IMR-90 (cell line): ENCODE measurements around the gene PON2. TPM values are rescaled to one million over a fixed set of nuclear protein-coding genes. Genes with fewer than 3 reads are reported as not detected.
"Not testable (repeated sequence)": the region's sequence is repeated elsewhere in the genome, so short reads cannot be mapped to it uniquely, and the experiment has no call there.

ENCODE experiments used
- ATAC-seq: fragments of 200-7000 bp; cut with Tn5 transposase; 2 replicates; pipeline ENCODE4 v1.9.1; 2020; ENCODE audit warnings: low read depth, mild to moderate bottlenecking, moderate library complexity
- BruUV-seq: library from RNA; stranded (reverse); fragments of 400-500 nt; replicated peaks from 2 replicates; lab custom pipeline; 2021; lab: Mats Ljungman, UMichigan
- CTCF ChIA-PET: fragments of 300-600 bp; formaldehyde crosslinking; extraction: SDS; loops from one replicate; lab custom pipeline; 2021; ENCODE audit warnings: antibody characterized with exemption; lab: Yijun Ruan, JAX
- POLR2A ChIA-PET: fragments of 300-600 bp; sonication (Branson Sonifier 250); formaldehyde crosslinking; loops from one replicate; lab custom pipeline; 2022; ENCODE audit warnings: antibody characterized with exemption; ENCODE audit not compliant: unreplicated experiment; lab: Charles Lee
- DNase-seq: peaks from one replicate; pipeline ENCODE4 v3.0.0; 2013
- H2AFZ ChIP-seq: replicated peaks from 2 replicates; pipeline ENCODE3; 2013; ENCODE audit warnings: low read length, mild to moderate bottlenecking; ENCODE audit not compliant: poor library complexity
- H2AK5ac ChIP-seq: 2 replicates; pipeline ENCODE4 v1.6.1; 2013; ENCODE audit warnings: low read depth, low read length, inconsistent platforms
- H2AK9ac ChIP-seq: replicated peaks from 2 replicates; pipeline ENCODE3; 2013; ENCODE audit warnings: mild to moderate bottlenecking, low read depth, low read length, moderate library complexity; ENCODE audit not compliant: poor library complexity
- H2BK120ac ChIP-seq: 2 replicates; pipeline ENCODE4 v1.6.1; 2013; ENCODE audit warnings: low read depth, low read length, inconsistent platforms
- H2BK15ac ChIP-seq: 3 replicates; pipeline ENCODE4 v1.6.1; 2013; ENCODE audit warnings: low read depth, low read length, inconsistent platforms
- H2BK20ac ChIP-seq: 2 replicates; pipeline ENCODE4 v1.6.1; 2013; ENCODE audit warnings: low read depth, mild to moderate bottlenecking, inconsistent platforms, low read length, moderate library complexity
- H2BK5ac ChIP-seq: 2 replicates; pipeline ENCODE4 v1.6.1; 2013; ENCODE audit warnings: mild to moderate bottlenecking, low read depth, low read length, inconsistent platforms; ENCODE audit not compliant: poor library complexity, severe bottlenecking
- H3K14ac ChIP-seq: replicated peaks from 2 replicates; pipeline ENCODE4 v1.6.1; 2013; ENCODE audit warnings: low read depth, low read length, inconsistent platforms
- H3K18ac ChIP-seq: 2 replicates; pipeline ENCODE4 v1.6.1; 2013; ENCODE audit warnings: low read depth, low read length, control low read depth
- H3K23ac ChIP-seq: 2 replicates; pipeline ENCODE4 v1.6.1; 2013; ENCODE audit warnings: low read depth, low read length, inconsistent platforms
- H3K27ac ChIP-seq: 2 replicates; pipeline ENCODE4 v1.5.1; 2013; ENCODE audit warnings: mild to moderate bottlenecking, control low read depth, low read length; ENCODE audit not compliant: insufficient read depth
- H3K27me3 ChIP-seq: 2 replicates; pipeline ENCODE4 v1.6.1; 2013; ENCODE audit warnings: low read length; ENCODE audit not compliant: control insufficient read depth, insufficient read depth
- H3K36me3 ChIP-seq: 2 replicates; pipeline ENCODE4 v1.6.1; 2013; ENCODE audit warnings: low read length, mixed read lengths; ENCODE audit not compliant: control insufficient read depth, insufficient read depth
- H3K4ac ChIP-seq: 2 replicates; pipeline ENCODE4 v1.6.1; 2013; ENCODE audit warnings: low read depth, low read length, inconsistent platforms
- H3K4me1 ChIP-seq: 2 replicates; pipeline ENCODE4 v1.6.1; 2013; ENCODE audit warnings: low read length, mixed read lengths; ENCODE audit not compliant: control insufficient read depth, insufficient read depth
- H3K4me2 ChIP-seq: 2 replicates; pipeline ENCODE4 v1.6.1; 2013; ENCODE audit warnings: low read depth, mild to moderate bottlenecking, control low read depth, low read length, moderate library complexity
- H3K4me3 ChIP-seq: 2 replicates; pipeline ENCODE4 v1.5.1; 2013; ENCODE audit warnings: low read depth, mild to moderate bottlenecking, control low read depth, low read length, moderate library complexity; ENCODE audit not compliant: insufficient read depth
- H3K56ac ChIP-seq: 2 replicates; pipeline ENCODE4 v1.6.1; 2013; ENCODE audit warnings: low read length, inconsistent platforms; ENCODE audit not compliant: insufficient read depth; ENCODE audit errors: extremely low read depth
- H3K79me1 ChIP-seq, 2 experiments: 2 replicates each; pipeline ENCODE4 v1.6.1; 2013; ENCODE audit warnings: low read length in 2 of 2, inconsistent platforms in 1 of 2, low read depth in 1 of 2
- H3K9ac ChIP-seq: 2 replicates; pipeline ENCODE4 v1.6.1; 2013; ENCODE audit warnings: low read depth, low read length, control low read depth
- H3K9me1 ChIP-seq: 2 replicates; pipeline ENCODE4 v1.6.1; 2013; ENCODE audit warnings: low read length, inconsistent platforms; ENCODE audit not compliant: insufficient read depth
- H3K9me3 ChIP-seq: 2 replicates; pipeline ENCODE4 v1.6.1; 2013; ENCODE audit warnings: low read length; ENCODE audit not compliant: control insufficient read depth, insufficient read depth
- H4K20me1 ChIP-seq: 2 replicates; pipeline ENCODE4 v1.6.1; 2013; ENCODE audit warnings: low read length, inconsistent platforms; ENCODE audit not compliant: insufficient read depth
- H4K5ac ChIP-seq: 2 replicates; pipeline ENCODE4 v1.6.1; 2013; ENCODE audit warnings: mild to moderate bottlenecking, low read depth, low read length, control low read depth
- H4K8ac ChIP-seq, 2 experiments: 2 replicates each; pipeline ENCODE4 v1.6.1; 2013; ENCODE audit warnings: low read depth in 2 of 2, low read length in 2 of 2, control low read depth in 1 of 2, inconsistent platforms in 1 of 2
- H4K91ac ChIP-seq: 2 replicates; pipeline ENCODE4 v1.6.1; 2013; ENCODE audit warnings: low read depth, low read length, inconsistent platforms; ENCODE audit not compliant: insufficient read depth
- CEBPB ChIP-seq: IDR thresholded peaks from 2 replicates; pipeline ENCODE4 v1.6.1; 2012; ENCODE audit warnings: low read depth, low read length, improper control_type of control experiment
- CHD1 ChIP-seq: IDR thresholded peaks from 2 replicates; pipeline ENCODE4 v1.6.1; 2012; ENCODE audit warnings: low read depth, low read length, improper control_type of control experiment
- FOS ChIP-seq: fragments of 150-350 bp; IDR thresholded peaks from 2 replicates; pipeline ENCODE4 v1.6.1; 2016; ENCODE audit warnings: low read depth, low read length
- MAFK ChIP-seq: IDR thresholded peaks from 2 replicates; pipeline ENCODE4 v1.6.1; 2012; ENCODE audit warnings: low read depth, low read length, improper control_type of control experiment
- NFE2L2 ChIP-seq: fragments of 150-350 bp; IDR thresholded peaks from 2 replicates; pipeline ENCODE4 v1.6.1; 2016; ENCODE audit warnings: low read depth, mild to moderate bottlenecking, low read length
- POLR2A ChIP-seq: IDR thresholded peaks from 2 replicates; pipeline ENCODE4 v1.6.1; 2012; ENCODE audit warnings: mild to moderate bottlenecking, low read depth, low read length
- RAD21 ChIP-seq: IDR thresholded peaks from 2 replicates; pipeline ENCODE4 v1.6.1; 2012; ENCODE audit warnings: low read length, improper control_type of control experiment
- RCOR1 ChIP-seq: IDR thresholded peaks from 2 replicates; pipeline ENCODE4 v1.6.1; 2012; ENCODE audit warnings: mild to moderate bottlenecking, low read length, improper control_type of control experiment; ENCODE audit not compliant: insufficient replicate concordance
- RFX5 ChIP-seq: IDR thresholded peaks from 2 replicates; pipeline ENCODE4 v1.8.0; 2012; ENCODE audit warnings: low read depth, mild to moderate bottlenecking, low read length, moderate library complexity
- SMC3 ChIP-seq: fragments of 150-350 bp; IDR thresholded peaks from 2 replicates; pipeline ENCODE4 v1.6.1; 2016; ENCODE audit warnings: low read depth, mild to moderate bottlenecking, antibody characterized with exemption, low read length, moderate library complexity
- WGBS, 2 experiments: methylation state at CpG; one replicate each; pipeline versions ENCODE4 v1.1.5 to v1.1.7; 2013; ENCODE audit warnings: missing lambda C conversion rate in 2 of 2; ENCODE audit not compliant: insufficient read length in 1 of 2; ENCODE audit errors: extremely low coverage in 2 of 2; 5-methylcytosine and 5-hydroxymethylcytosine counted together
- dilution Hi-C: fragments of 300-500 bp; cut with HindIII; formaldehyde crosslinking; loops from one replicate; pipeline ENCODE4 v1.14.3; 2018; ENCODE audit warnings: low sequenced_read_pairs; ENCODE audit not compliant: unreplicated experiment
- in situ Hi-C: fragments of 300-500 bp; cut with MboI; formaldehyde crosslinking; loops from 3 replicates; pipeline ENCODE4 v1.14.3; 2019; ENCODE audit warnings: low sequenced_read_pairs, inconsistent platforms, mixed read lengths
- intact Hi-C: fragments of 100-400 bp; cut with micrococcal nuclease; formaldehyde crosslinking; loops from 2 replicates; pipeline ENCODE4 v1.10.0; 2022
- polyA plus RNA-seq, 3 experiments: library from polyadenylated mRNA; depleted of rRNA; stranded (reverse); fragments of >200 nt; gene quantifications; 2 replicates each; pipeline ENCODE4 v1.2.3, GENCODE V29; 2012; ENCODE audit warnings: low replicate concordance in 1 of 3
- total RNA-seq: library from RNA; depleted of rRNA; stranded (reverse); fragments of >200 nt; gene quantifications from 2 replicates; pipeline ENCODE4 v1.2.3, GENCODE V29; 2012
- TF ChIP-seq, protein P1 (sequence below): conservative IDR thresholded peaks from 2 replicates; pipeline ENCODE4 v1.5.1; 2012; ENCODE audit warnings: mild to moderate bottlenecking, low read depth, low read length, improper control_type of control experiment

Gene PON2
- total and polyA plus RNA-seq, 2 of the 4 experiments (the other 2 are of a cell fraction), result 36.2 to 65.7 TPM

DNA sequence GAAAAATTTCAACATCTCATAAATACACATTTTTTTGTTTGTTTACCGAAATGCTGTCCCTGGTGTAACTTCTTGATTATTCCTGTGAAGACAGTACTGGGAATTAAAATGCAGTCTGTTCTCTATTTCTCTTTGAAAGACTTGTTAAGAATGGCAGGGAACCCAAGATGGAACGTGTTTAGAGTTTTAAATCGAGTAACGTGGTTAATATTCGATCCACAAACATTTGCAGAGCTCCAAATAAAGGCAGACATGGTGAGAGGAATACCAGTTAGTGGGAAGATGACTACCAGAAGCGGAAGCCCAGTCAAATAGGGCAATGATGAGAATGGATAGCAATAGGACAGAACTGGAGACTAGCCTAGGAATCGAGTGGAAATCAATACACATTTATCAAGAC, 45.3 kb downstream of the PON2 start:
- H4K8ac ChIP-seq, result no peak overlapping the region
- dilution Hi-C loops (no loop called here), intact Hi-C loops (no loop called here), in situ Hi-C loops (no loop called here)
- H2BK20ac ChIP-seq, result no peak overlapping the region
- H2BK5ac ChIP-seq, result no peak overlapping the region
- H3K4me3 ChIP-seq, result no peak overlapping the region
- no peak overlapping the region for H3K4ac ChIP-seq
- no peak for DNase-seq
- no peaks in the 10 kb centered on the region for H3K9me3 ChIP-seq
- no peak overlapping the region for H3K4me2 ChIP-seq
- no TSS peak for BruUV-seq
- H3K79me1 ChIP-seq, result no peaks in the 10 kb centered on the region
- H2AK9ac ChIP-seq, result no peak overlapping the region
- WGBS, 2 experiments, result 45% methylated on average over 2 of the region's 7 CpGs; no CpG with 5 or more reads in 1 of the 2 experiments
- H2BK15ac ChIP-seq, result no peak overlapping the region
- CTCF ChIA-PET, result no interaction called here
- no peak overlapping the region for H2AFZ ChIP-seq
- H3K27ac ChIP-seq, result no peak overlapping the region
- no peak overlapping the region for H3K23ac ChIP-seq
- no peak overlapping the region for H3K56ac ChIP-seq
- no peak for TF ChIP-seq RAD21
- TF ChIP-seq RFX5, result no peak
- TF ChIP-seq RCOR1, result no peak
- TF ChIP-seq POLR2A, result no peak
- TF ChIP-seq CHD1, result no peak
- TF ChIP-seq MAFK, result no peak
- no peak for TF ChIP-seq NFE2L2
- TF ChIP-seq, protein P1, sequence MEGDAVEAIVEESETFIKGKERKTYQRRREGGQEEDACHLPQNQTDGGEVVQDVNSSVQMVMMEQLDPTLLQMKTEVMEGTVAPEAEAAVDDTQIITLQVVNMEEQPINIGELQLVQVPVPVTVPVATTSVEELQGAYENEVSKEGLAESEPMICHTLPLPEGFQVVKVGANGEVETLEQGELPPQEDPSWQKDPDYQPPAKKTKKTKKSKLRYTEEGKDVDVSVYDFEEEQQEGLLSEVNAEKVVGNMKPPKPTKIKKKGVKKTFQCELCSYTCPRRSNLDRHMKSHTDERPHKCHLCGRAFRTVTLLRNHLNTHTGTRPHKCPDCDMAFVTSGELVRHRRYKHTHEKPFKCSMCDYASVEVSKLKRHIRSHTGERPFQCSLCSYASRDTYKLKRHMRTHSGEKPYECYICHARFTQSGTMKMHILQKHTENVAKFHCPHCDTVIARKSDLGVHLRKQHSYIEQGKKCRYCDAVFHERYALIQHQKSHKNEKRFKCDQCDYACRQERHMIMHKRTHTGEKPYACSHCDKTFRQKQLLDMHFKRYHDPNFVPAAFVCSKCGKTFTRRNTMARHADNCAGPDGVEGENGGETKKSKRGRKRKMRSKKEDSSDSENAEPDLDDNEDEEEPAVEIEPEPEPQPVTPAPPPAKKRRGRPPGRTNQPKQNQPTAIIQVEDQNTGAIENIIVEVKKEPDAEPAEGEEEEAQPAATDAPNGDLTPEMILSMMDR, result no peak
- no peak for TF ChIP-seq SMC3
- TF ChIP-seq CEBPB, result no peak
- no peak for TF ChIP-seq FOS
- no peak overlapping the region for H4K91ac ChIP-seq
- H3K14ac ChIP-seq, result no peak overlapping the region
- ATAC-seq, result no peak
- no peak overlapping the region for H3K18ac ChIP-seq
- H3K27me3 ChIP-seq, result no peaks in the 10 kb centered on the region
- H4K20me1 ChIP-seq, result no peaks in the 10 kb centered on the region
- H3K9ac ChIP-seq, result no peak overlapping the region
- H3K4me1 ChIP-seq, result no peaks in the 10 kb centered on the region
- H2BK120ac ChIP-seq, result no peak overlapping the region
- H3K9me1 ChIP-seq, result no peaks in the 10 kb centered on the region
- no peaks in the 10 kb centered on the region for H3K36me3 ChIP-seq
- POLR2A ChIA-PET, result no interaction called here
- no peak overlapping the region for H4K5ac ChIP-seq
- H2AK5ac ChIP-seq, result no peak overlapping the region

DNA sequence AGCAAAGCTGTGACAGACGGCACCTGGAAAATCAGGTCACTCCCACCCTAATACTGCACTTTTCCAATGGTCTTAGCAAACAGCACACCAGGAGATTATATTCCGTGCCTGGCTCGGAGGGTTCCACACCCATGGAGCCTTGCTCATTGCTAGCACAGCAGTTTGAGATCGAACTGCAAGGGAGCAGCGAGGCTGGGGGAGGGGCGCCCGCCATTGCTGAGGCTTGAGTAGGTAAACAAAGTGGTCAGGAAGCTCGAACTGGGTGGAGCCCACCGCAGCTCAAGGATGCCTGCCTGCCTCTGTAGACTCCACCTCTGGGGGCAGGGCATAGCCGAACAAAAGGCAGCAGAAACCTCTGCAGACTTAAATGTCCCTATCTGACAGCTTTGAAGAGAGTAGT, 55.4 kb downstream of the PON2 start:
- H4K91ac ChIP-seq, H4K8ac ChIP-seq, H3K27ac ChIP-seq, BruUV-seq, in situ Hi-C loops, dilution Hi-C loops, H3K9ac ChIP-seq, H2AK9ac ChIP-seq, CTCF ChIA-PET, H3K27me3 ChIP-seq, H2BK15ac ChIP-seq, H3K18ac ChIP-seq, H3K9me3 ChIP-seq, intact Hi-C loops, ATAC-seq, H3K23ac ChIP-seq, DNase-seq, H2BK20ac ChIP-seq, H3K9me1 ChIP-seq, H3K14ac ChIP-seq, H2AK5ac ChIP-seq, H3K4me2 ChIP-seq, H3K79me1 ChIP-seq, POLR2A ChIA-PET, H2AFZ ChIP-seq, H3K56ac ChIP-seq, H2BK5ac ChIP-seq, H3K36me3 ChIP-seq, H3K4ac ChIP-seq, H2BK120ac ChIP-seq, H3K4me1 ChIP-seq, H3K4me3 ChIP-seq, H4K20me1 ChIP-seq, H4K5ac ChIP-seq: not testable (repeated sequence)
- no CpG with 5 or more reads among the region's 10 CpGs for WGBS, 2 experiments
